HL-60 (cell line): ENCODE results near the gene NR5A1.

ENCODE experiments used
- POLR2AphosphoS5 ChIP-seq: IDR thresholded peaks from 2 replicates; pipeline ENCODE4 v1.6.1; 2012; ENCODE audit warnings: low read depth
- SPI1 ChIP-seq: IDR thresholded peaks from 2 replicates; pipeline ENCODE4 v1.6.1; 2012; ENCODE audit warnings: low read depth, mild to moderate bottlenecking, borderline replicate concordance
- TF ChIP-seq, protein P1 (sequence below): IDR thresholded peaks from one replicate; pipeline ENCODE4 v1.5.1; 2011; ENCODE audit warnings: low read length, control low read depth, inconsistent platforms; ENCODE audit not compliant: insufficient read depth
- TF ChIP-seq, protein P2 (sequence below): IDR thresholded peaks from 2 replicates; pipeline ENCODE4 v1.6.1; 2012; ENCODE audit warnings: low read depth; ENCODE audit not compliant: insufficient replicate concordance

DNA sequence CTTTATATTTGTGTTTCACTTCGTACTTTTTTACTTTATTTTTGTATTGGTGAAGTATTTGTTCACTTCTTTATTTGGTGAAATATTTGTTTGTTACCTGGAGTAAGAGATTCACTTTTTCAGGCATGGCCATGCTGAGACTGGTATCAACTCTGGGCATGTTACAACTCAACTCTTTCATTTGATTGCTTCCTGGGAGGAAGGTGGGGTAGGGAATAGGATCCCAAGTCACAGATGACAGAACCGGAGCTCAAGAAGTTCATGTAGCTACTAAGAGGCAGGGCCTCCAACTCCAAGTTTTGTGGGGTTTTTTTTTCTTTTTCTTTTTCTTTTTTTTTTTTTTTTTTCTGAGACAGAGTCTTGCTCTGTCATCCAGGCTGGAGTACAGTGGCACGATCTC, 63.0 kb downstream of the NR5A1 start:
- TF ChIP-seq, protein P1, sequence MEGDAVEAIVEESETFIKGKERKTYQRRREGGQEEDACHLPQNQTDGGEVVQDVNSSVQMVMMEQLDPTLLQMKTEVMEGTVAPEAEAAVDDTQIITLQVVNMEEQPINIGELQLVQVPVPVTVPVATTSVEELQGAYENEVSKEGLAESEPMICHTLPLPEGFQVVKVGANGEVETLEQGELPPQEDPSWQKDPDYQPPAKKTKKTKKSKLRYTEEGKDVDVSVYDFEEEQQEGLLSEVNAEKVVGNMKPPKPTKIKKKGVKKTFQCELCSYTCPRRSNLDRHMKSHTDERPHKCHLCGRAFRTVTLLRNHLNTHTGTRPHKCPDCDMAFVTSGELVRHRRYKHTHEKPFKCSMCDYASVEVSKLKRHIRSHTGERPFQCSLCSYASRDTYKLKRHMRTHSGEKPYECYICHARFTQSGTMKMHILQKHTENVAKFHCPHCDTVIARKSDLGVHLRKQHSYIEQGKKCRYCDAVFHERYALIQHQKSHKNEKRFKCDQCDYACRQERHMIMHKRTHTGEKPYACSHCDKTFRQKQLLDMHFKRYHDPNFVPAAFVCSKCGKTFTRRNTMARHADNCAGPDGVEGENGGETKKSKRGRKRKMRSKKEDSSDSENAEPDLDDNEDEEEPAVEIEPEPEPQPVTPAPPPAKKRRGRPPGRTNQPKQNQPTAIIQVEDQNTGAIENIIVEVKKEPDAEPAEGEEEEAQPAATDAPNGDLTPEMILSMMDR = no peak
- TF ChIP-seq, protein P2, sequence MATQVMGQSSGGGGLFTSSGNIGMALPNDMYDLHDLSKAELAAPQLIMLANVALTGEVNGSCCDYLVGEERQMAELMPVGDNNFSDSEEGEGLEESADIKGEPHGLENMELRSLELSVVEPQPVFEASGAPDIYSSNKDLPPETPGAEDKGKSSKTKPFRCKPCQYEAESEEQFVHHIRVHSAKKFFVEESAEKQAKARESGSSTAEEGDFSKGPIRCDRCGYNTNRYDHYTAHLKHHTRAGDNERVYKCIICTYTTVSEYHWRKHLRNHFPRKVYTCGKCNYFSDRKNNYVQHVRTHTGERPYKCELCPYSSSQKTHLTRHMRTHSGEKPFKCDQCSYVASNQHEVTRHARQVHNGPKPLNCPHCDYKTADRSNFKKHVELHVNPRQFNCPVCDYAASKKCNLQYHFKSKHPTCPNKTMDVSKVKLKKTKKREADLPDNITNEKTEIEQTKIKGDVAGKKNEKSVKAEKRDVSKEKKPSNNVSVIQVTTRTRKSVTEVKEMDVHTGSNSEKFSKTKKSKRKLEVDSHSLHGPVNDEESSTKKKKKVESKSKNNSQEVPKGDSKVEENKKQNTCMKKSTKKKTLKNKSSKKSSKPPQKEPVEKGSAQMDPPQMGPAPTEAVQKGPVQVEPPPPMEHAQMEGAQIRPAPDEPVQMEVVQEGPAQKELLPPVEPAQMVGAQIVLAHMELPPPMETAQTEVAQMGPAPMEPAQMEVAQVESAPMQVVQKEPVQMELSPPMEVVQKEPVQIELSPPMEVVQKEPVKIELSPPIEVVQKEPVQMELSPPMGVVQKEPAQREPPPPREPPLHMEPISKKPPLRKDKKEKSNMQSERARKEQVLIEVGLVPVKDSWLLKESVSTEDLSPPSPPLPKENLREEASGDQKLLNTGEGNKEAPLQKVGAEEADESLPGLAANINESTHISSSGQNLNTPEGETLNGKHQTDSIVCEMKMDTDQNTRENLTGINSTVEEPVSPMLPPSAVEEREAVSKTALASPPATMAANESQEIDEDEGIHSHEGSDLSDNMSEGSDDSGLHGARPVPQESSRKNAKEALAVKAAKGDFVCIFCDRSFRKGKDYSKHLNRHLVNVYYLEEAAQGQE = no peak
- no peak for TF ChIP-seq SPI1
- TF ChIP-seq POLR2AphosphoS5 = no peak
